ENCODE data around the gene MRPS14.

GRCh38 chr1:174984952-174985351 is 38.3 kb downstream of the MRPS14 start:
- TF ChIP-seq POLR2A (IDR thresholded peaks at IDR 0.05; ENCODE audit: borderline replicate concordance, extremely low read depth, insufficient read depth, insufficient read length), result no peak
- no peak for TF ChIP-seq CTCF (IDR thresholded peaks at IDR 0.05 in 2 of 3, conservative IDR thresholded peaks at IDR 0.05 in 1 of 3; ENCODE audit: borderline replicate concordance in 1 of 3, insufficient read depth in 1 of 3, low read depth in 2 of 3, low read length in 2 of 3)
- TF ChIP-seq ZBTB33 (IDR thresholded peaks at IDR 0.05; ENCODE audit: extremely low read depth, insufficient replicate concordance, low read length), result no peak
- TF ChIP-seq ATF3 (IDR thresholded peaks at IDR 0.05), result no peak
- no peak for TF ChIP-seq YY1 (IDR thresholded peaks at IDR 0.05; ENCODE audit: extremely low read depth, insufficient replicate concordance, low read depth, low read length)
- no peak for TF ChIP-seq POLR2AphosphoS5 (IDR thresholded peaks at IDR 0.05; ENCODE audit: low read depth, low read length)
- TF ChIP-seq REST (IDR thresholded peaks at IDR 0.05; ENCODE audit: low read depth), result no peak
- TF ChIP-seq ZNF274 (IDR thresholded peaks at IDR 0.05; ENCODE audit: low read depth, low read length), result no peak
- no peak for TF ChIP-seq MAX (IDR thresholded peaks at IDR 0.05)
- no peak for TF ChIP-seq EZH2 (IDR thresholded peaks at IDR 0.05)
- TF ChIP-seq SRF (IDR thresholded peaks at IDR 0.05; ENCODE audit: low read depth), result no peak
- no peak for TF ChIP-seq EGR1 (IDR thresholded peaks at IDR 0.05; ENCODE audit: low read depth)

Data from HCT116 (cell line).